Panc1 (cell line): ENCODE measurements around the gene STK16. TPM values are rescaled to one million over a fixed set of nuclear protein-coding genes. Genes with fewer than 3 reads are reported as not detected.

ENCODE experiments used
- ATAC-seq: fragments of 200-7000 bp; cut with Tn5 transposase; 2 replicates; pipeline ENCODE4 v1.9.1; 2020; ENCODE audit warnings: mild to moderate bottlenecking, moderate library complexity
- BruUV-seq: library from RNA; stranded (reverse); fragments of 400-500 nt; replicated peaks from 2 replicates; lab custom pipeline; 2021; lab: Mats Ljungman, UMichigan
- CTCF ChIA-PET: fragments of 300-600 bp; sonication (Branson Sonifier 250); formaldehyde crosslinking; loops from one replicate; lab custom pipeline; 2022; ENCODE audit warnings: antibody characterized with exemption; lab: Charles Lee
- POLR2A ChIA-PET: fragments of 300-600 bp; sonication (Branson Sonifier 250); formaldehyde crosslinking; loops from one replicate; lab custom pipeline; 2022; ENCODE audit warnings: antibody characterized with exemption; lab: Charles Lee
- DNase-seq: peaks from one replicate; pipeline ENCODE4 v3.0.0-alpha.2; 2010; ENCODE audit warnings: low read depth, low spot score
- H3K27ac ChIP-seq: 2 replicates; pipeline ENCODE4 v1.5.1; 2011; ENCODE audit warnings: mild to moderate bottlenecking, low read length, inconsistent platforms
- H3K27me3 ChIP-seq: fragments of 200-500 bp; sonication (Bioruptor generic); 2 replicates; pipeline ENCODE4 v1.6.0; 2014; ENCODE audit warnings: low read length, inconsistent platforms; ENCODE audit not compliant: control insufficient read depth, insufficient read depth
- H3K36me3 ChIP-seq: fragments of 200-500 bp; sonication (Bioruptor generic); 2 replicates; pipeline ENCODE4 v1.5.1; 2014; ENCODE audit warnings: inconsistent platforms, mild to moderate bottlenecking, low read length, moderate library complexity; ENCODE audit not compliant: control insufficient read depth, insufficient read depth
- H3K4me1 ChIP-seq: 2 replicates; pipeline ENCODE4 v1.5.1; 2011; ENCODE audit warnings: inconsistent platforms, mild to moderate bottlenecking, low read length, moderate library complexity; ENCODE audit not compliant: control insufficient read depth, insufficient read depth
- H3K4me3 ChIP-seq, 2 experiments: 2 replicates each; pipeline ENCODE4 v1.5.1; 2011 to 2012; ENCODE audit warnings: low read depth in 2 of 2, low read length in 2 of 2, mild to moderate bottlenecking in 2 of 2, inconsistent platforms in 1 of 2, moderate library complexity in 1 of 2
- H3K9me3 ChIP-seq: fragments of 200-500 bp; sonication (Bioruptor generic); 2 replicates; pipeline ENCODE4 v1.5.1; 2014; ENCODE audit warnings: low read depth, mild to moderate bottlenecking, inconsistent platforms, low read length, moderate library complexity; ENCODE audit not compliant: control insufficient read depth, insufficient read depth
- POLR2AphosphoS5 ChIP-seq: IDR thresholded peaks from 2 replicates; pipeline ENCODE4 v1.6.1; 2012; ENCODE audit warnings: mild to moderate bottlenecking, low read depth, low read length, moderate library complexity
- SIN3A ChIP-seq: IDR thresholded peaks from 2 replicates; pipeline ENCODE4 v1.6.1; 2012; ENCODE audit warnings: low read depth, mild to moderate bottlenecking, low read length, moderate library complexity, borderline replicate concordance; ENCODE audit not compliant: insufficient read depth
- TCF7L2 ChIP-seq: IDR thresholded peaks from 2 replicates; pipeline ENCODE4 v1.6.1; 2011; ENCODE audit warnings: mild to moderate bottlenecking, low read depth, low read length, inconsistent platforms
- in situ Hi-C: cut with HindIII; loops from 2 replicates; pipeline ENCODE4 v1.10.0; 2016; ENCODE audit warnings: low sequenced_read_pairs, low pct_unique_long_range_greater_than_20kb
- intact Hi-C: fragments of 100-400 bp; cut with micrococcal nuclease; formaldehyde crosslinking; loops from one replicate; pipeline ENCODE4 v1.10.0; 2022; ENCODE audit not compliant: unreplicated experiment
- total RNA-seq: library from RNA; stranded (reverse); gene quantifications from one replicate; pipeline ENCODE4 v1.2.1, GENCODE V29; 2021; ENCODE audit not compliant: unreplicated experiment
- TF ChIP-seq, protein P1 (sequence below), 2 experiments: IDR thresholded peaks; 2 replicates each; pipeline ENCODE4 v1.6.1; 2011 to 2012; ENCODE audit warnings: low read depth in 2 of 2, control low read depth in 1 of 2, low read length in 1 of 2, mild to moderate bottlenecking in 1 of 2, moderate library complexity in 1 of 2; ENCODE audit not compliant: insufficient read depth in 1 of 2
- TF ChIP-seq, protein P2 (sequence below): fragments of 450-650 bp; IDR thresholded peaks from 2 replicates; pipeline ENCODE4 v1.5.1; 2017; ENCODE audit warnings: mild to moderate bottlenecking

Gene STK16
- total RNA-seq, 1 experiment from 2014 or later, result 29.9 TPM

GRCh38 chr2:219228041-219228910, 17.0 kb upstream of the STK16 start:
- no TSS peak for BruUV-seq
- DNase-seq, result no peak

GRCh38 chr2:219228911-219229304, 16.4 kb upstream of the STK16 start:
- DNase-seq, result no peak
- ChIA-PET POLR2A (interaction anchor here (0.6 to 2.1 kb wide), 2 partner anchors 16 to 52 kb away, joined by 6 to 11 read pairs; partner anchors contain the start of genes CNPPD1, GLB1L and STK16), CTCF (no interaction called here)
- no peaks in the 10 kb centered on the region for H3K27me3 ChIP-seq
- peak overlapping the region; percentile 91 for H3K27ac ChIP-seq
- no peaks in the 10 kb centered on the region for H3K9me3 ChIP-seq
- in situ Hi-C loops, result no loop called here
- intact Hi-C loops, result no loop called here
- H3K4me3 ChIP-seq, result peak overlapping the region; percentile 98 to 99
- H3K36me3 ChIP-seq, result peaks cover 13% of the 10 kb centered on the region; the same call in 1 of the 2 replicates
- BruUV-seq, result no TSS peak
- ATAC-seq, result peak; percentile 43
- peaks cover 8% of the 10 kb centered on the region for H3K4me1 ChIP-seq
- TF ChIP-seq, protein P1, sequence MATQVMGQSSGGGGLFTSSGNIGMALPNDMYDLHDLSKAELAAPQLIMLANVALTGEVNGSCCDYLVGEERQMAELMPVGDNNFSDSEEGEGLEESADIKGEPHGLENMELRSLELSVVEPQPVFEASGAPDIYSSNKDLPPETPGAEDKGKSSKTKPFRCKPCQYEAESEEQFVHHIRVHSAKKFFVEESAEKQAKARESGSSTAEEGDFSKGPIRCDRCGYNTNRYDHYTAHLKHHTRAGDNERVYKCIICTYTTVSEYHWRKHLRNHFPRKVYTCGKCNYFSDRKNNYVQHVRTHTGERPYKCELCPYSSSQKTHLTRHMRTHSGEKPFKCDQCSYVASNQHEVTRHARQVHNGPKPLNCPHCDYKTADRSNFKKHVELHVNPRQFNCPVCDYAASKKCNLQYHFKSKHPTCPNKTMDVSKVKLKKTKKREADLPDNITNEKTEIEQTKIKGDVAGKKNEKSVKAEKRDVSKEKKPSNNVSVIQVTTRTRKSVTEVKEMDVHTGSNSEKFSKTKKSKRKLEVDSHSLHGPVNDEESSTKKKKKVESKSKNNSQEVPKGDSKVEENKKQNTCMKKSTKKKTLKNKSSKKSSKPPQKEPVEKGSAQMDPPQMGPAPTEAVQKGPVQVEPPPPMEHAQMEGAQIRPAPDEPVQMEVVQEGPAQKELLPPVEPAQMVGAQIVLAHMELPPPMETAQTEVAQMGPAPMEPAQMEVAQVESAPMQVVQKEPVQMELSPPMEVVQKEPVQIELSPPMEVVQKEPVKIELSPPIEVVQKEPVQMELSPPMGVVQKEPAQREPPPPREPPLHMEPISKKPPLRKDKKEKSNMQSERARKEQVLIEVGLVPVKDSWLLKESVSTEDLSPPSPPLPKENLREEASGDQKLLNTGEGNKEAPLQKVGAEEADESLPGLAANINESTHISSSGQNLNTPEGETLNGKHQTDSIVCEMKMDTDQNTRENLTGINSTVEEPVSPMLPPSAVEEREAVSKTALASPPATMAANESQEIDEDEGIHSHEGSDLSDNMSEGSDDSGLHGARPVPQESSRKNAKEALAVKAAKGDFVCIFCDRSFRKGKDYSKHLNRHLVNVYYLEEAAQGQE (IDR thresholded peaks at IDR 0.05; ENCODE audit: insufficient read depth in 1 of 2, low read depth in 2 of 2, low read length in 1 of 2), result no peak
- TF ChIP-seq, protein P2, sequence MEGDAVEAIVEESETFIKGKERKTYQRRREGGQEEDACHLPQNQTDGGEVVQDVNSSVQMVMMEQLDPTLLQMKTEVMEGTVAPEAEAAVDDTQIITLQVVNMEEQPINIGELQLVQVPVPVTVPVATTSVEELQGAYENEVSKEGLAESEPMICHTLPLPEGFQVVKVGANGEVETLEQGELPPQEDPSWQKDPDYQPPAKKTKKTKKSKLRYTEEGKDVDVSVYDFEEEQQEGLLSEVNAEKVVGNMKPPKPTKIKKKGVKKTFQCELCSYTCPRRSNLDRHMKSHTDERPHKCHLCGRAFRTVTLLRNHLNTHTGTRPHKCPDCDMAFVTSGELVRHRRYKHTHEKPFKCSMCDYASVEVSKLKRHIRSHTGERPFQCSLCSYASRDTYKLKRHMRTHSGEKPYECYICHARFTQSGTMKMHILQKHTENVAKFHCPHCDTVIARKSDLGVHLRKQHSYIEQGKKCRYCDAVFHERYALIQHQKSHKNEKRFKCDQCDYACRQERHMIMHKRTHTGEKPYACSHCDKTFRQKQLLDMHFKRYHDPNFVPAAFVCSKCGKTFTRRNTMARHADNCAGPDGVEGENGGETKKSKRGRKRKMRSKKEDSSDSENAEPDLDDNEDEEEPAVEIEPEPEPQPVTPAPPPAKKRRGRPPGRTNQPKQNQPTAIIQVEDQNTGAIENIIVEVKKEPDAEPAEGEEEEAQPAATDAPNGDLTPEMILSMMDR, result no peak
- no peak for TF ChIP-seq TCF7L2
- TF ChIP-seq POLR2AphosphoS5, result no peak
- no peak for TF ChIP-seq SIN3A

More at GRCh38 chr2:219228041-219228910, 17.0 kb upstream of the STK16 start:
- no peak for ATAC-seq
- peaks cover 8% of the 10 kb centered on the region for H3K4me1 ChIP-seq
- peaks cover 13% of the 10 kb centered on the region; the same call in 1 of the 2 replicates for H3K36me3 ChIP-seq
- peak overlapping the region; percentile 98 to 99 for H3K4me3 ChIP-seq
- peak overlapping the region; percentile 91 for H3K27ac ChIP-seq
- in situ Hi-C loops (no loop called here), intact Hi-C loops (no loop called here)
- ChIA-PET CTCF (no interaction called here), POLR2A (interaction anchor here (0.6 to 2.1 kb wide), 2 partner anchors 17 to 52 kb away, joined by 6 to 11 read pairs; partner anchors contain the start of genes CNPPD1, GLB1L and STK16)
- no peaks in the 10 kb centered on the region for H3K9me3 ChIP-seq
- TF ChIP-seq, protein P1 (IDR thresholded peaks at IDR 0.05; ENCODE audit: insufficient read depth in 1 of 2, low read depth in 2 of 2, low read length in 1 of 2), result no peak
- TF ChIP-seq, protein P2, result no peak
- no peak for TF ChIP-seq SIN3A
- no peak for TF ChIP-seq TCF7L2
- no peak for TF ChIP-seq POLR2AphosphoS5
- no peaks in the 10 kb centered on the region for H3K27me3 ChIP-seq
